Measurements from ENCODE around the gene ACKR1.

DNA sequence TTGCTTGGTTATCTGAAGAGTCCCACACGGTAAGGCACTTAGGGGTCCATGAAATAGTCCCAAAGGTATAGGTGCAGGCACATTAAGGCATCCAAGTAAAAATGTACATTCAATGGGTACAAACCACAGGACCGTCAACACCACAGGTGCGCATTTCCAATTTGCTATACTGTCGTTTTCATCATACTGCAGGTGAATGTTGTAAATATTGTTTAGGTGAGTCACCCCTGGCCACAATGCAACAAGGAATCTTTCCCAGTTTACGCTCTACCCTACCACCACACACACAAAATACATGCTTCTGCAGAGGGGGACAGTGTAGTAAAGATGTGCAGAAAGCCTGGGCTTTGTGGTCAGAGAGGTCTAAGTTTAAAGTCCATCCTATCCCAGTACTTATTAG lies 19.6 kb upstream of the ACKR1 start:
- TF ChIP-seq, protein P1, sequence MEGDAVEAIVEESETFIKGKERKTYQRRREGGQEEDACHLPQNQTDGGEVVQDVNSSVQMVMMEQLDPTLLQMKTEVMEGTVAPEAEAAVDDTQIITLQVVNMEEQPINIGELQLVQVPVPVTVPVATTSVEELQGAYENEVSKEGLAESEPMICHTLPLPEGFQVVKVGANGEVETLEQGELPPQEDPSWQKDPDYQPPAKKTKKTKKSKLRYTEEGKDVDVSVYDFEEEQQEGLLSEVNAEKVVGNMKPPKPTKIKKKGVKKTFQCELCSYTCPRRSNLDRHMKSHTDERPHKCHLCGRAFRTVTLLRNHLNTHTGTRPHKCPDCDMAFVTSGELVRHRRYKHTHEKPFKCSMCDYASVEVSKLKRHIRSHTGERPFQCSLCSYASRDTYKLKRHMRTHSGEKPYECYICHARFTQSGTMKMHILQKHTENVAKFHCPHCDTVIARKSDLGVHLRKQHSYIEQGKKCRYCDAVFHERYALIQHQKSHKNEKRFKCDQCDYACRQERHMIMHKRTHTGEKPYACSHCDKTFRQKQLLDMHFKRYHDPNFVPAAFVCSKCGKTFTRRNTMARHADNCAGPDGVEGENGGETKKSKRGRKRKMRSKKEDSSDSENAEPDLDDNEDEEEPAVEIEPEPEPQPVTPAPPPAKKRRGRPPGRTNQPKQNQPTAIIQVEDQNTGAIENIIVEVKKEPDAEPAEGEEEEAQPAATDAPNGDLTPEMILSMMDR (IDR thresholded peaks at IDR 0.05) = no peak
- TF ChIP-seq POLR2A (IDR thresholded peaks at IDR 0.05) (no peak), EP300 (IDR thresholded peaks at IDR 0.05) (no peak)
